HEK293 (cell line): ENCODE results near the gene PCDH9.

Experiments
- CTCF ChIP-seq: fragments of 450-650 bp; formaldehyde crosslinking; IDR thresholded peaks from 2 replicates; pipeline ENCODE4 v1.5.1; 2016; ENCODE audit warnings: missing biosample characterization, missing genetic modification characterization
- GLI4 ChIP-seq: fragments of 450-650 bp; formaldehyde crosslinking; IDR thresholded peaks from 2 replicates; pipeline ENCODE4 v1.5.1; 2016; ENCODE audit warnings: missing biosample characterization, missing genetic modification characterization
- KLF1 ChIP-seq: fragments of 450-650 bp; formaldehyde crosslinking; IDR thresholded peaks from 2 replicates; pipeline ENCODE4 v1.5.1; 2016; ENCODE audit warnings: missing biosample characterization, missing genetic modification characterization
- MEIS1 ChIP-seq: sonication (generic); formaldehyde crosslinking; IDR thresholded peaks from 2 replicates; pipeline ENCODE4 v1.8.1; 2022; ENCODE audit warnings: missing genetic modification reagents, mild to moderate bottlenecking, borderline replicate concordance
- REST ChIP-seq: fragments of 450-650 bp; formaldehyde crosslinking; IDR thresholded peaks from 2 replicates; pipeline ENCODE4 v1.5.1; 2016; ENCODE audit warnings: missing biosample characterization, missing genetic modification characterization
- YY1 ChIP-seq: fragments of 450-650 bp; formaldehyde crosslinking; IDR thresholded peaks from 2 replicates; pipeline ENCODE4 v1.5.1; 2018; ENCODE audit warnings: missing biosample characterization, missing genetic modification characterization
- ZBTB7A ChIP-seq: fragments of 450-650 bp; formaldehyde crosslinking; IDR thresholded peaks from 2 replicates; pipeline ENCODE4 v1.5.1; 2016; ENCODE audit warnings: low read depth, missing biosample characterization, missing genetic modification characterization
- ZNF132 ChIP-seq: fragments of 450-650 bp; formaldehyde crosslinking; IDR thresholded peaks from 2 replicates; pipeline ENCODE4 v1.5.1; 2017; ENCODE audit warnings: missing biosample characterization, missing genetic modification characterization, borderline replicate concordance
- ZNF274 ChIP-seq, 2 experiments: fragments of 200-500 bp in 1 of 2; fragments of 450-650 bp in 1 of 2; sonication (Bioruptor generic) in 1 of 2; formaldehyde crosslinking in 1 of 2; IDR thresholded peaks; 2 replicates each; pipeline versions ENCODE4 v1.5.1 to v1.6.1; 2014 to 2016; ENCODE audit warnings: borderline replicate concordance in 1 of 2, inconsistent platforms in 1 of 2, low read length in 1 of 2, missing biosample characterization in 1 of 2, missing genetic modification characterization in 1 of 2
- ZNF513 ChIP-seq: fragments of 450-650 bp; IDR thresholded peaks from 2 replicates; pipeline ENCODE4 v1.5.1; 2018; ENCODE audit warnings: missing biosample characterization, missing genetic modification characterization
- ZNF600 ChIP-seq: fragments of 450-650 bp; formaldehyde crosslinking; IDR thresholded peaks from 2 replicates; pipeline ENCODE4 v1.5.1; 2016; ENCODE audit warnings: missing biosample characterization, missing genetic modification characterization
- ZNF843 ChIP-seq: fragments of 450-650 bp; formaldehyde crosslinking; IDR thresholded peaks from 2 replicates; pipeline ENCODE4 v1.5.1; 2016; ENCODE audit warnings: missing biosample characterization, missing genetic modification characterization
- ZSCAN18 ChIP-seq: fragments of 450-650 bp; formaldehyde crosslinking; IDR thresholded peaks from 2 replicates; pipeline ENCODE4 v1.5.1; 2016; ENCODE audit warnings: missing biosample characterization, missing genetic modification characterization

GRCh38 chr13:67229481-67230403, at the start of gene PCDH9:
- no peak for TF ChIP-seq KLF1 (tag by site-specific recombination)
- no peak for TF ChIP-seq ZNF600 (tag by site-specific recombination)
- TF ChIP-seq ZNF274 (IDR thresholded peaks at IDR 0.05; ENCODE audit: low read length): no peak
- no peak for TF ChIP-seq ZNF274 (tag by site-specific recombination; IDR thresholded peaks at IDR 0.05; ENCODE audit: borderline replicate concordance)
- TF ChIP-seq ZNF513 (tag by site-specific recombination): no peak
- no peak for TF ChIP-seq ZSCAN18 (tag by site-specific recombination)
- no peak for TF ChIP-seq CTCF (tag by site-specific recombination)
- TF ChIP-seq GLI4 (tag by site-specific recombination): no peak
- no peak for TF ChIP-seq MEIS1
- no peak for TF ChIP-seq ZBTB7A (tag by site-specific recombination)
- TF ChIP-seq ZNF132: no peak
- no peak for TF ChIP-seq YY1 (tag by site-specific recombination)
- TF ChIP-seq REST: no peak
- 0 out of 2 replicates have a peak, but pooled peaks have one; percentile 51 for TF ChIP-seq ZNF843
